Sigmoid colon (tissue), 4 donors: Measurements from ENCODE around the gene RTN3.

Experiments used
- CTCF ChIP-seq, 4 experiments: fragments of 450-650 bp in 3 of 4; fragments of 200-600 bp in 1 of 4; IDR thresholded peaks; one replicate each; pipeline ENCODE4 v1.5.1; 2016 to 2019; ENCODE audit warnings: antibody characterized with exemption in 4 of 4, mild to moderate bottlenecking in 3 of 4, moderate library complexity in 2 of 4
- EP300 ChIP-seq, 4 donors: sonication (generic); formaldehyde crosslinking; IDR thresholded peaks; one replicate each; pipeline ENCODE4 v1.6.1; 2017; ENCODE audit warnings: antibody characterized with exemption in 4 of 4
- POLR2A ChIP-seq, 2 donors: fragments of 450-650 bp; IDR thresholded peaks; one replicate each; pipeline ENCODE4 v1.6.1; 2016; ENCODE audit warnings: antibody characterized with exemption in 2 of 2, mild to moderate bottlenecking in 2 of 2, moderate library complexity in 2 of 2

GRCh38 chr11:63672936-63673539 lies 8.3 kb upstream of the RTN3 start:
- TF ChIP-seq CTCF (IDR thresholded peaks at IDR 0.05) (no peak), POLR2A (IDR thresholded peaks at IDR 0.05) (no peak), EP300 (IDR thresholded peaks at IDR 0.05) (no peak)
